Duodenal mucosa (tissue), 2 donors: Measurements from ENCODE around the gene OR9Q1.
"Not testable (repeated sequence)": the region's sequence is repeated elsewhere in the genome, so short reads cannot be mapped to it uniquely, and the experiment has no call there.

Source experiments
- H3K27ac ChIP-seq: one replicate; pipeline ENCODE4 v1.7.0; 2013; ENCODE audit warnings: low read depth, low read length
- H3K27me3 ChIP-seq, 2 donors: one replicate each; pipeline ENCODE4 v1.7.0; 2013; ENCODE audit warnings: low read length in 2 of 2, control low read depth in 1 of 2; ENCODE audit not compliant: insufficient read depth in 2 of 2, control insufficient read depth in 1 of 2
- H3K36me3 ChIP-seq, 2 donors: one replicate each; pipeline ENCODE4 v1.7.0; 2013; ENCODE audit warnings: low read length in 2 of 2, control low read depth in 1 of 2; ENCODE audit not compliant: insufficient read depth in 2 of 2, control insufficient read depth in 1 of 2
- H3K4me1 ChIP-seq, 2 donors: one replicate each; pipeline ENCODE4 v1.7.0; 2013; ENCODE audit warnings: low read length in 2 of 2, control low read depth in 1 of 2; ENCODE audit not compliant: insufficient read depth in 2 of 2, control insufficient read depth in 1 of 2
- H3K4me3 ChIP-seq, 2 donors: one replicate each; pipeline ENCODE4 v1.7.0; 2013; ENCODE audit warnings: low read length in 2 of 2, low read depth in 1 of 2
- H3K9ac ChIP-seq, 2 donors: one replicate each; pipeline ENCODE4 v1.7.0; 2013; ENCODE audit warnings: low read length in 2 of 2, low read depth in 1 of 2
- H3K9me3 ChIP-seq, 2 donors: one replicate each; pipeline ENCODE4 v1.7.0; 2013; ENCODE audit warnings: low read length in 2 of 2, control low read depth in 1 of 2; ENCODE audit not compliant: control insufficient read depth in 1 of 2

Gene OR9Q1

GRCh38 chr11:58212420-58212819 is 188.7 kb downstream of the OR9Q1 start, which contains the start of gene OR1S1:
TSS of gene OR1S1 (plus strand) at chr11:58212720.
- H3K4me1 ChIP-seq: not testable (repeated sequence)

DNA sequence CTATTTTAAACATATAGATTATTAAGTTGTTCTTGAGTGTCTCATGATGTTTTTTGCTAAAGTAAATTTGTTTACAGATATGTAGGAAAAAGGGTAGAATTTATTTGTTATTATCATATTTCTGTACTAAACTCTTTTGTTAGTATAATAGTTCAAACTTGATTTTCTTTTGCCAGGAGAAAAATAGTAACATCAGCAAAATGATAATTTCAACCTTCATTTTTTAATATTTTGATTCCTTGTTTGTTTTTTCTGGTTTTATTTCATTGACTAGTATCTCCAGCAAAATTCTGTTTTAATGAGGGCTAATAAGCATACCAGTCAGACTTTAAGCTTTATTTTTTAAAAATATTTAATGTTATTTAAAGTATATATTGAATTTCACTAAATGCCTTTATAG is 192.8 kb downstream of the OR9Q1 start:
- no peak overlapping the region for H3K9ac ChIP-seq
- no peak overlapping the region for H3K27ac ChIP-seq
- no peaks in the 10 kb centered on the region for H3K27me3 ChIP-seq
- H3K9me3 ChIP-seq: no peaks in the 10 kb centered on the region
- H3K36me3 ChIP-seq: no peaks in the 10 kb centered on the region
- H3K4me3 ChIP-seq: no peak overlapping the region
- H3K4me1 ChIP-seq: no peaks in the 10 kb centered on the region

More at GRCh38 chr11:58212420-58212819, 188.7 kb downstream of the OR9Q1 start, which contains the start of gene OR1S1:
- H3K27me3 ChIP-seq, H3K9me3 ChIP-seq, H3K27ac ChIP-seq, H3K36me3 ChIP-seq, H3K9ac ChIP-seq, H3K4me3 ChIP-seq: not testable (repeated sequence)

- Histone ChIP-seq H3K4me3 (no peak overlapping the region), H3K9me3 (no peaks in the 10 kb centered on the region), H3K27me3 (no peaks in the 10 kb centered on the region), H3K27ac (no peak overlapping the region), H3K9ac (no peak overlapping the region), H3K4me1 (no peaks in the 10 kb centered on the region), H3K36me3 (no peaks in the 10 kb centered on the region)
Measured at GRCh38 chr11:58222721-58223120, 199.0 kb downstream of the OR9Q1 start.

DNA sequence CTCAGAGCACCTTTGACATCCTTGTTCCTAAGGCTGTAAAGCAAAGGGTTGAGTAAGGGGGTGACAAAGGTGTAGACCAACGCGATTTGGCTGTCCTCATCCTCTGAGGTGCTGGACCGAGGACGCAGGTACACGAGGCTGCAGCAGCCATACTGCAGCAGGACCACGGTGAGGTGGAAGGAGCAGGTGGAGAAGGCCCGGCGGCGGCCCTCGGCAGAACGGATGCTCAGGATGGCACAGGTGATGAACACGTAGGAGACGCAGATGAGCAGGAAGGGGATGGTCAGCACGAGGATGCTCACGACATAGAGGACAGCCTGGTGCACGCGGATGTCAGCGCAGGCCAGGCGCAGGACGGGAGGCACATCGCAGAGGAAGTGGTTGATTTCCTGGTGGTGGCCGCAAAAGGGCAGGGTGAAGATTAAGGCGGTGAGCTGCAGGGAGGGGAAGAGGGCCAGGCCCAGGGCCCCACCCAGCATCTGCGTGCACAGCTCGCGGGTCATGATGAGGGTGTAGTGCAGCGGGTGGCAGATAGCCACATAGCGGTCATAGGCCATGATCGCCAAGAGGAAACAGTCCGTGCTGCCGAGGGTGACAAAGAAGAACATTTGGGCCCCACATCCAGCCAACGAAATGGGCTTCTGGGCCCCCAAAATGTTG is 204.4 kb downstream of the OR9Q1 start:
- no peak overlapping the region for H3K4me3 ChIP-seq
- H3K9me3 ChIP-seq: no peaks in the 10 kb centered on the region
- no peaks in the 10 kb centered on the region for H3K4me1 ChIP-seq
- H3K27me3 ChIP-seq: no peaks in the 10 kb centered on the region
- H3K36me3 ChIP-seq: no peaks in the 10 kb centered on the region
- no peak overlapping the region for H3K9ac ChIP-seq
- H3K27ac ChIP-seq: no peak overlapping the region
